AG04449 (cell line): ENCODE results near the gene DMRTA2.

Experiments
- CTCF ChIA-PET: fragments of 350-600 bp; formaldehyde crosslinking; extraction: SDS; loops from one replicate; lab custom pipeline; 2021; ENCODE audit warnings: antibody characterized with exemption; lab: Yijun Ruan, JAX
- POLR2A ChIA-PET: fragments of 400-600, 350-600 bp; formaldehyde crosslinking; extraction: SDS; loops from one replicate; lab custom pipeline; 2020; ENCODE audit warnings: antibody characterized with exemption, inconsistent platforms; lab: Yijun Ruan, JAX
- DNase-seq: peaks from one replicate; pipeline ENCODE4 v3.0.0-alpha.2; 2010; ENCODE audit warnings: low read depth, low spot score
- H3K4me3 ChIP-seq: 2 replicates; pipeline ENCODE4 v1.5.1; 2011; ENCODE audit warnings: low read depth, mild to moderate bottlenecking, control low read depth, low read length
- CTCF ChIP-seq: IDR thresholded peaks from one replicate; pipeline ENCODE4 v1.5.1; 2011; ENCODE audit warnings: mild to moderate bottlenecking, moderate library complexity, low read length, control low read depth, inconsistent platforms; ENCODE audit not compliant: insufficient read depth; ENCODE audit errors: missing control alignments

DMRTA2 gene

GRCh38 chr1:50430010-50430405 is 6.8 kb upstream of the DMRTA2 start:
- no peak for DNase-seq
- POLR2A ChIA-PET = no interaction called here
- no peak overlapping the region for H3K4me3 ChIP-seq
- CTCF ChIA-PET = interaction anchor here (0.9 to 1.2 kb wide), 2 partner anchors 17 to 21 kb away, joined by 3 read pairs; no protein-coding TSS in a partner anchor
- no peak for TF ChIP-seq CTCF

- POLR2A ChIA-PET = no interaction called here
Observed at GRCh38 chr1:50427818-50428779, 4.9 kb upstream of the DMRTA2 start.

GRCh38 chr1:50427086-50427817 is 4.0 kb upstream of the DMRTA2 start:
- CTCF ChIA-PET = no interaction called here
- POLR2A ChIA-PET = no interaction called here
- TF ChIP-seq CTCF = no peak
- no peak overlapping the region for H3K4me3 ChIP-seq
- no peak for DNase-seq

More at GRCh38 chr1:50427818-50428779, 4.9 kb upstream of the DMRTA2 start:
- no peak for TF ChIP-seq CTCF
- no peak overlapping the region for H3K4me3 ChIP-seq
- CTCF ChIA-PET = no interaction called here
- DNase-seq = no peak

- H3K4me3 ChIP-seq = no peak overlapping the region
- POLR2A ChIA-PET = no interaction called here
- TF ChIP-seq CTCF = no peak
- CTCF ChIA-PET = no interaction called here
- DNase-seq = no peak
Observed at GRCh38 chr1:50426702-50427085, 3.5 kb upstream of the DMRTA2 start.

- TF ChIP-seq CTCF = no peak
- ChIA-PET CTCF (no interaction called here), POLR2A (no interaction called here)
- no peak overlapping the region for H3K4me3 ChIP-seq
- no peak for DNase-seq
Observed at GRCh38 chr1:50426108-50426700, 3.0 kb upstream of the DMRTA2 start.
